ENCODE data around the gene ADAMTS1. TPM values are rescaled to one million over a fixed set of nuclear protein-coding genes. Genes with fewer than 3 reads are reported as not detected.

ADAMTS1 gene
- total RNA-seq, 3 donors from 2014 or later (not counting 1 experiment from before 2014, with no cell fraction given) = 12.5 to 18.7 (median 17.1) TPM

DNA sequence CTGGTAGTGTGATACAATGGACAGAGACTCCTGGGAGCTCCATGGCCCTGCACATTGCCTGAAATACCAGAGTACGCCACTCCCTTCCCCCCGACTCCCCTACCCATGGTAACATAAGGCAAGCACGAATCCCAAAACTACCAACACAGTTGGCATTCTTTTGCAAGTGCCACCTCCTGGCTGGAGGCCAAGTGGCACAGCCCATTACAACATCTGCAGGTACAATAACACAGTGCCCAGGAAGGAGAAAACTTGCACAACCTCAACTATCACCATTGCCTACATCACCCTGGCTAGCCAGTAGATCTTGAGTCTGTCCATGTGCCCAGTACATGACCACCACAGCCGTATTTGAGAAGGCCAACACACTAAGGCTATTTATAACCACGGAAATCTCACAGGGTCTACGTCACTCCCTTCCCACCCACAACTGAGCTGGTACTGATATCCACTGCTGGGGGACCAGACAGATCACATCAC is 11.7 kb downstream of the ADAMTS1 start:
- H3K27me3 ChIP-seq (ENCODE audit: control insufficient read depth, insufficient read depth, low read length) = no peaks in the 10 kb centered on the region
- Mint-ChIP-seq H3K27me3 (ENCODE audit: low read depth in 2 of 2) (no peaks in the 10 kb centered on the region), H3K36me3 (peaks cover 15% of the 10 kb centered on the region), H3K4me3 (peak overlapping the region; percentile 79), H3K4me1 (peaks cover 63 to 66% of the 10 kb centered on the region in 2 donors), H3K9me3 (no peaks in the 10 kb centered on the region), H3K27ac (peak overlapping the region; percentile 84 to 94)
- no peaks in the 10 kb centered on the region for H3K9me3 ChIP-seq (ENCODE audit: control insufficient read depth, insufficient read depth, low read length)
- no peak overlapping the region for H3K4me3 ChIP-seq (ENCODE audit: low read length)
- TF ChIP-seq CTCF (IDR thresholded peaks at IDR 0.05) = no peak
- DNase-seq (no peak), ATAC-seq (peak; percentile 59 to 73 (median 69))
- H3K36me3 ChIP-seq (ENCODE audit: control insufficient read depth, insufficient read depth, low read length) = peaks cover 21% of the 10 kb centered on the region
- WGBS (ENCODE audit: insufficient coverage) = 78% methylated on average over 6 of the region's 6 CpGs
- intact Hi-C loops (cut with micrococcal nuclease) = loop anchor here (10.0 kb wide), 1 partner anchor 429 kb away; no protein-coding TSS in a partner anchor
- H3K4me1 ChIP-seq (ENCODE audit: control insufficient read depth, insufficient read depth, low read length) = peaks cover 36% of the 10 kb centered on the region
- H3K27ac ChIP-seq (ENCODE audit: low read length) = no peak overlapping the region

DNA sequence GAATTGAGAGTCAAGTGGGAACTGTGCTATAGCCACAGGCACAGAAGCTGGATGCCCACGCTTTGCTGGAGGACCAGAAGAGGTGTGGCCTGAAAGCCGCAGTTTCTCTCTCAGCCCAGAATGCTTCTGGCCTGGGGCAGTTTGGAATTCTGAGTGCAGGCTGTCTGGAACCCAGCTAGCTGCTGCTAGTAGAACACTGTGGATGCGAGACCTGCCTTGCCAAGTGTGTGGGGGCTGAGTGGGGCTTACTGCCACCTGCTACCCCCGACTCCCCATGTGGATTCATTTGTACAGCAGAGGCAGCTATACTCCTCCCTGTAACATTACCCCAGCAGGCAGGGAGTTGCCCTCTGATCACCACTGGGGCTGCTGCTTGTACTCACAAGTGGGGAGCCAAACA is 12.2 kb downstream of the ADAMTS1 start:
- peak overlapping the region; percentile 82 to 94 for H3K27ac Mint-ChIP-seq
- H3K4me3 Mint-ChIP-seq = peak overlapping the region; percentile 79
- Histone ChIP-seq H3K27me3 (ENCODE audit: control insufficient read depth, insufficient read depth, low read length) (no peaks in the 10 kb centered on the region), H3K4me3 (ENCODE audit: low read length) (no peak overlapping the region), H3K4me1 (ENCODE audit: control insufficient read depth, insufficient read depth, low read length) (peaks cover 34% of the 10 kb centered on the region), H3K36me3 (ENCODE audit: control insufficient read depth, insufficient read depth, low read length) (peaks cover 16% of the 10 kb centered on the region), H3K27ac (ENCODE audit: low read length) (peak overlapping the region; percentile 1), H3K9me3 (ENCODE audit: control insufficient read depth, insufficient read depth, low read length) (no peaks in the 10 kb centered on the region)
- peaks cover 10% of the 10 kb centered on the region for H3K36me3 Mint-ChIP-seq
- no peak for TF ChIP-seq CTCF (IDR thresholded peaks at IDR 0.05)
- peaks cover 59 to 62% of the 10 kb centered on the region in 2 donors for H3K4me1 Mint-ChIP-seq
- H3K27me3 Mint-ChIP-seq (ENCODE audit: low read depth in 2 of 2) = no peaks in the 10 kb centered on the region
- 84% methylated on average over 4 of the region's 4 CpGs for WGBS (ENCODE audit: insufficient coverage)
- DNase-seq (no peak), ATAC-seq (peak in 2 of 3 donors; percentile 6 to 11)
- no peaks in the 10 kb centered on the region for H3K9me3 Mint-ChIP-seq
- intact Hi-C loops (cut with micrococcal nuclease) = loop anchor here (10.0 kb wide), 1 partner anchor 428 kb away; no protein-coding TSS in a partner anchor

- Mint-ChIP-seq H3K36me3 (peaks cover 9% of the 10 kb centered on the region), H3K4me3 (peak overlapping the region; percentile 79), H3K27me3 (ENCODE audit: low read depth in 2 of 2) (no peaks in the 10 kb centered on the region), H3K9me3 (no peaks in the 10 kb centered on the region), H3K4me1 (peaks cover 59 to 64% of the 10 kb centered on the region in 2 donors), H3K27ac (peak overlapping the region; percentile 82 to 94)
- intact Hi-C loops (cut with micrococcal nuclease) = loop anchor here (10.0 kb wide), 1 partner anchor 428 kb away; no protein-coding TSS in a partner anchor
- TF ChIP-seq CTCF (IDR thresholded peaks at IDR 0.05) = no peak
- Histone ChIP-seq H3K27ac (ENCODE audit: low read length) (peak overlapping the region; percentile 1), H3K27me3 (ENCODE audit: control insufficient read depth, insufficient read depth, low read length) (no peaks in the 10 kb centered on the region), H3K4me1 (ENCODE audit: control insufficient read depth, insufficient read depth, low read length) (peaks cover 30% of the 10 kb centered on the region), H3K4me3 (ENCODE audit: low read length) (no peak overlapping the region), H3K36me3 (ENCODE audit: control insufficient read depth, insufficient read depth, low read length) (peaks cover 12% of the 10 kb centered on the region), H3K9me3 (ENCODE audit: control insufficient read depth, insufficient read depth, low read length) (no peaks in the 10 kb centered on the region)
- WGBS (ENCODE audit: insufficient coverage) = 57% methylated on average over 11 of the region's 11 CpGs
- DNase-seq (no peak), ATAC-seq (peak in 2 of 3 donors; percentile 58 to 61)
These were observed 12.7 kb downstream of the ADAMTS1 start for GRCh38 chr21:26832546-26832945.

- peaks cover 3% of the 10 kb centered on the region for H3K4me1 ChIP-seq (ENCODE audit: control insufficient read depth, insufficient read depth, low read length)
- Mint-ChIP-seq H3K4me1 (peaks cover 24 to 27% of the 10 kb centered on the region in 2 donors), H3K27ac (no peak overlapping the region), H3K4me3 (no peak overlapping the region), H3K9me3 (peaks cover 0 to 5% of the 10 kb centered on the region in 2 donors), H3K36me3 (peaks cover 4% of the 10 kb centered on the region), H3K27me3 (ENCODE audit: low read depth in 2 of 2) (peaks cover 0 to 2% of the 10 kb centered on the region in 2 donors)
- no peak for TF ChIP-seq CTCF (IDR thresholded peaks at IDR 0.05)
- intact Hi-C loops (cut with micrococcal nuclease) = no loop called here
- DNase-seq (no peak), ATAC-seq (no peak)
- no peak overlapping the region for H3K27ac ChIP-seq (ENCODE audit: low read length)
- H3K4me3 ChIP-seq (ENCODE audit: low read length) = no peak overlapping the region
- no peaks in the 10 kb centered on the region for H3K27me3 ChIP-seq (ENCODE audit: control insufficient read depth, insufficient read depth, low read length)
- H3K9me3 ChIP-seq (ENCODE audit: control insufficient read depth, insufficient read depth, low read length) = peaks cover 4% of the 10 kb centered on the region
- 75% methylated on average over 3 of the region's 4 CpGs for WGBS (ENCODE audit: insufficient coverage)
- no peaks in the 10 kb centered on the region for H3K36me3 ChIP-seq (ENCODE audit: control insufficient read depth, insufficient read depth, low read length)
These were observed 18.4 kb downstream of the ADAMTS1 start for GRCh38 chr21:26826801-26827200.
